ENCODE data around the gene UACA.
"Not testable (repeated sequence)": the region's sequence is repeated elsewhere in the genome, so short reads cannot be mapped to it uniquely, and the experiment has no call there.

The UACA gene

GRCh38 chr15:70664494-70664893 is 98.9 kb downstream of the UACA start:
- DNase-seq (ENCODE audit: low read depth), result no peak

- not testable (repeated sequence) for DNase-seq (ENCODE audit: low read depth)
Observed at GRCh38 chr15:70663069-70663468, 100.3 kb downstream of the UACA start.

GRCh38 chr15:70659662-70660061 is 103.7 kb downstream of the UACA start:
- no peak for DNase-seq (ENCODE audit: low read depth)

GRCh38 chr15:70658641-70659040 is 104.7 kb downstream of the UACA start:
- DNase-seq (ENCODE audit: low read depth), result no peak

- no peak for DNase-seq (ENCODE audit: low read depth)
Observed at GRCh38 chr15:70653426-70653825, 109.9 kb downstream of the UACA start.

- DNase-seq (ENCODE audit: low read depth), result no peak
Observed at GRCh38 chr15:70652341-70652740, 111.0 kb downstream of the UACA start.

- no peak for DNase-seq (ENCODE audit: low read depth)
Observed at GRCh38 chr15:70651303-70651845, 112.0 kb downstream of the UACA start.

- DNase-seq (ENCODE audit: low read depth), result no peak
Observed at GRCh38 chr15:70650567-70651302, 112.6 kb downstream of the UACA start.

GRCh38 chr15:70647396-70647795 is 116.0 kb downstream of the UACA start:
- no peak for DNase-seq (ENCODE audit: low read depth)

- no peak for DNase-seq (ENCODE audit: low read depth)
Observed at GRCh38 chr15:70646169-70646568, 117.2 kb downstream of the UACA start.

GRCh38 chr15:70643783-70644125 is 119.6 kb downstream of the UACA start:
- no peak for DNase-seq (ENCODE audit: low read depth)

- DNase-seq (ENCODE audit: low read depth), result no peak
Observed at GRCh38 chr15:70643106-70643782, 120.1 kb downstream of the UACA start.

- DNase-seq (ENCODE audit: low read depth), result no peak
Observed at GRCh38 chr15:70636540-70637165, 126.7 kb downstream of the UACA start.

- DNase-seq (ENCODE audit: low read depth), result no peak
Observed at GRCh38 chr15:70635895-70636294, 127.5 kb downstream of the UACA start.

- DNase-seq (ENCODE audit: low read depth), result no peak
Observed at GRCh38 chr15:70633991-70634390, 129.4 kb downstream of the UACA start.

GRCh38 chr15:70633103-70633831 is 130.1 kb downstream of the UACA start:
- no peak for DNase-seq (ENCODE audit: low read depth)

- DNase-seq (ENCODE audit: low read depth), result no peak
Observed at GRCh38 chr15:70632491-70633102, 130.8 kb downstream of the UACA start.

GRCh38 chr15:70632079-70632478 is 131.3 kb downstream of the UACA start:
- DNase-seq (ENCODE audit: low read depth), result no peak

- no peak for DNase-seq (ENCODE audit: low read depth)
Observed at GRCh38 chr15:70629735-70630273, 133.6 kb downstream of the UACA start.

- DNase-seq (ENCODE audit: low read depth), result no peak
Observed at GRCh38 chr15:70628549-70628896, 134.8 kb downstream of the UACA start.

- DNase-seq (ENCODE audit: low read depth), result no peak
Observed at GRCh38 chr15:70627734-70628548, 135.4 kb downstream of the UACA start.

All from activated T-cell treated with anti-CD3 and anti-CD28 coated beads for 24 hours (primary cell).